Measurements from ENCODE around the gene PTPRU.

The PTPRU gene

DNA sequence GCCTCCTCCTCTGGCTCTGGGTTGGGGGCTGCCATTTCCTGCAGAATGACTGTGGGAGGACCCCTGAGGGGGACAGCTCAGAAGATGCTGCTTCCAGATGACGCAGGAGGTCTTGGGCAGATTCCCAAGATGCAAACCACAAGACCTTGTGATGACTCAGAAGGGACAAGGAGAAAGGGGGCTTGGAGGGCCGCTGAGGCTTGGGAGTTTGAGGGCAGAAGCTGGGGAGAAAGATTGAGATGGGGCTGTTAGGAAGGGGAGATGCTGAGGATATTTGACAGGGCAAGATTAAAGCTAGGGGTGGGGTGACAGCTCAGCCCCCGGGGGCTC lies 7.5 kb downstream of the PTPRU start:
- Histone ChIP-seq H3K9me3 (ENCODE audit: low read depth, low read length) (no peaks in the 10 kb centered on the region), H3K4me3 (no peak overlapping the region), H3K9ac (ENCODE audit: insufficient read length) (no peak overlapping the region), H3K36me3 (ENCODE audit: insufficient read depth, low read length) (no peaks in the 10 kb centered on the region), H3K27ac (no peak overlapping the region)
- TF ChIP-seq FOXP2 (optimal IDR thresholded peaks at IDR 0.05; ENCODE audit: control extremely low read depth, extremely low read length, insufficient read depth), result no peak
- no peak for TF ChIP-seq POLR2AphosphoS5 (IDR thresholded peaks at IDR 0.05; ENCODE audit: borderline replicate concordance, low read depth, low read length)
- no peak for TF ChIP-seq EZH2 (IDR thresholded peaks at IDR 0.05)
- DNase-seq (ENCODE audit: low read depth, low spot score), result no peak

DNA sequence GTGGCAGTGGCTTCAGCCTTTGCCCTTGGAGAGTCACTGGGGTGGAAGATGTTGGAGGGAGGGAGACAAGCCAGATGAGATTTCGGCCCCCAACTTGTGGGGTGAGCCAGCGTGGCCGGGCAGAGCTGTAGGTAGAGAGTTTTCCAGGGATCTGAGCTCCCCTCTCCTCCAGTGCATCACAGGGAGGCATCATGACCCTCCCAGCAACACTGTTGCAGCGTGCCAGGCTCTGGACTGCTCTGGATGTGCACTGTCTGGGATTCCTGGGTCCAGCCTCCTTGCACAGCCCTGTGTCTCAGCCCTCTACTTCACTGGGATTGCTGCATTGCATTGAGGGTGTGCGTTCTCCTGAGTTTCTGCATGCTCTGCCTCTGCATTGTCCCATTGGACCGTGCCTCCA lies 8.9 kb downstream of the PTPRU start:
- no peaks in the 10 kb centered on the region for H3K36me3 ChIP-seq (ENCODE audit: insufficient read depth, low read length)
- no peaks in the 10 kb centered on the region for H3K9me3 ChIP-seq (ENCODE audit: low read depth, low read length)
- no peak overlapping the region for H3K4me3 ChIP-seq
- no peak overlapping the region for H3K9ac ChIP-seq (ENCODE audit: insufficient read length)
- H3K27ac ChIP-seq, result no peak overlapping the region
- TF ChIP-seq FOXP2 (optimal IDR thresholded peaks at IDR 0.05; ENCODE audit: control extremely low read depth, extremely low read length, insufficient read depth) (no peak), POLR2AphosphoS5 (IDR thresholded peaks at IDR 0.05; ENCODE audit: borderline replicate concordance, low read depth, low read length) (no peak), EZH2 (IDR thresholded peaks at IDR 0.05) (no peak)
- DNase-seq (ENCODE audit: low read depth, low spot score), result no peak

GRCh38 chr1:29245876-29246275 lies 9.6 kb downstream of the PTPRU start:
- DNase-seq (ENCODE audit: low read depth, low spot score), result no peak
- H3K27ac ChIP-seq, result no peak overlapping the region
- H3K36me3 ChIP-seq (ENCODE audit: insufficient read depth, low read length), result no peaks in the 10 kb centered on the region
- no peak overlapping the region for H3K4me3 ChIP-seq
- no peak overlapping the region for H3K9ac ChIP-seq (ENCODE audit: insufficient read length)
- H3K9me3 ChIP-seq (ENCODE audit: low read depth, low read length), result no peaks in the 10 kb centered on the region
- TF ChIP-seq EZH2 (IDR thresholded peaks at IDR 0.05) (no peak), POLR2AphosphoS5 (IDR thresholded peaks at IDR 0.05; ENCODE audit: borderline replicate concordance, low read depth, low read length) (no peak), FOXP2 (optimal IDR thresholded peaks at IDR 0.05; ENCODE audit: control extremely low read depth, extremely low read length, insufficient read depth) (no peak)

GRCh38 chr1:29247044-29247443 lies 10.7 kb downstream of the PTPRU start:
- H3K36me3 ChIP-seq (ENCODE audit: insufficient read depth, low read length), result no peaks in the 10 kb centered on the region
- H3K4me3 ChIP-seq, result no peak overlapping the region
- no peak for DNase-seq (ENCODE audit: low read depth, low spot score)
- H3K27ac ChIP-seq, result no peak overlapping the region
- no peak overlapping the region for H3K9ac ChIP-seq (ENCODE audit: insufficient read length)
- TF ChIP-seq FOXP2 (optimal IDR thresholded peaks at IDR 0.05; ENCODE audit: control extremely low read depth, extremely low read length, insufficient read depth) (no peak), POLR2AphosphoS5 (IDR thresholded peaks at IDR 0.05; ENCODE audit: borderline replicate concordance, low read depth, low read length) (no peak), EZH2 (IDR thresholded peaks at IDR 0.05) (no peak)
- H3K9me3 ChIP-seq (ENCODE audit: low read depth, low read length), result no peaks in the 10 kb centered on the region

DNA sequence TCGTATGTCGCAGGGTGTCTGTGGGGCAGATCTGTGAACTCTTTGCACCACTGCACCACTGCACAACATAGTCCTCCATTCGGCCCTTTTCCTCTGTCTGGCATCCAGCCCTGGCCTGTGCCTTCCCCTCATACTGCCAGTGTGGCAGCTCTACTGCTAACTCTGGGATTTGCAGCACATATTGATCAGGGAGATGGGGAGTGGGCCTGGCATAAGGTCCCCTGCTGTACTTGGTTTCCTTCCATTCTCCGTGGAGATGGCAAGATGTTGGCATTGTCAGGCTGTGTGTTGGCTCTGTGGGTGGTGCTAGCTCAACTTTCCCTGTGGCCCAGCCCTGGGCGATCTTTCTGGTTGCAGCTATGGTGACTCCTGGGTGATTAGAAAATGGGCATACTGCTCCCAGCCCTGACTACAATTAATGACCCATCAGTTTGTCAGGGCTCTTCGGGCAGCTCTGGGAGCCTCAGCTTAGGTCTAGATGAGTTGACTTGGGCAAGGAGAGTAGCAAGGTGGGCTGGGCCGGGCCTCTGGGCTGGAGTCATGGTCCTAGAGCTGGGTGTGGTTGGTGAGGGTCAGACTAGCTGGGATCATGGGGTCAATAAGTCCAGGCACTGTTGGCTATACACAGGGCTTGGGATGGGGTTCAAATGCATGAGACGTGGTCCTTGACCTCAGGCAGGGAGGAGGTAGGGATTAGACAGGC lies 11.4 kb downstream of the PTPRU start:
- H3K9me3 ChIP-seq (ENCODE audit: low read depth, low read length), result no peaks in the 10 kb centered on the region
- no peak overlapping the region for H3K4me3 ChIP-seq
- TF ChIP-seq EZH2 (IDR thresholded peaks at IDR 0.05) (no peak), POLR2AphosphoS5 (IDR thresholded peaks at IDR 0.05; ENCODE audit: borderline replicate concordance, low read depth, low read length) (no peak), FOXP2 (optimal IDR thresholded peaks at IDR 0.05; ENCODE audit: control extremely low read depth, extremely low read length, insufficient read depth) (no peak)
- no peak for DNase-seq (ENCODE audit: low read depth, low spot score)
- H3K36me3 ChIP-seq (ENCODE audit: insufficient read depth, low read length), result no peaks in the 10 kb centered on the region
- no peak overlapping the region for H3K27ac ChIP-seq
- no peak overlapping the region for H3K9ac ChIP-seq (ENCODE audit: insufficient read length)

- Histone ChIP-seq H3K9ac (ENCODE audit: insufficient read length) (no peak overlapping the region), H3K9me3 (ENCODE audit: low read depth, low read length) (no peaks in the 10 kb centered on the region), H3K36me3 (ENCODE audit: insufficient read depth, low read length) (no peaks in the 10 kb centered on the region), H3K4me3 (no peak overlapping the region), H3K27ac (no peak overlapping the region)
- TF ChIP-seq EZH2 (IDR thresholded peaks at IDR 0.05), result no peak
- DNase-seq (ENCODE audit: low read depth, low spot score), result no peak
Observed at GRCh38 chr1:29248409-29248808, 12.1 kb downstream of the PTPRU start.

GRCh38 chr1:29249170-29249691 lies 12.9 kb downstream of the PTPRU start:
- H3K27ac ChIP-seq, result no peak overlapping the region
- H3K9me3 ChIP-seq (ENCODE audit: low read depth, low read length), result no peaks in the 10 kb centered on the region
- H3K9ac ChIP-seq (ENCODE audit: insufficient read length), result no peak overlapping the region
- H3K36me3 ChIP-seq (ENCODE audit: insufficient read depth, low read length), result no peaks in the 10 kb centered on the region
- no peak for DNase-seq (ENCODE audit: low read depth, low spot score)
- H3K4me3 ChIP-seq, result peak overlapping the region; percentile 54
- TF ChIP-seq FOXP2 (optimal IDR thresholded peaks at IDR 0.05; ENCODE audit: control extremely low read depth, extremely low read length, insufficient read depth), result no peak
- TF ChIP-seq POLR2AphosphoS5 (IDR thresholded peaks at IDR 0.05; ENCODE audit: borderline replicate concordance, low read depth, low read length), result no peak
- TF ChIP-seq EZH2 (IDR thresholded peaks at IDR 0.05), result no peak

GRCh38 chr1:29249951-29250581 lies 13.7 kb downstream of the PTPRU start:
- H3K9me3 ChIP-seq (ENCODE audit: low read depth, low read length), result no peaks in the 10 kb centered on the region
- no peaks in the 10 kb centered on the region for H3K36me3 ChIP-seq (ENCODE audit: insufficient read depth, low read length)
- TF ChIP-seq POLR2AphosphoS5 (IDR thresholded peaks at IDR 0.05; ENCODE audit: borderline replicate concordance, low read depth, low read length) (no peak), FOXP2 (optimal IDR thresholded peaks at IDR 0.05; ENCODE audit: control extremely low read depth, extremely low read length, insufficient read depth) (no peak), EZH2 (IDR thresholded peaks at IDR 0.05) (no peak)
- DNase-seq (ENCODE audit: low read depth, low spot score), result no peak
- H3K9ac ChIP-seq (ENCODE audit: insufficient read length), result no peak overlapping the region
- no peak overlapping the region for H3K27ac ChIP-seq
- H3K4me3 ChIP-seq, result no peak overlapping the region

Data from SK-N-MC (cell line).